GM19324 (cell line): ENCODE data around the gene CNOT2.

Source experiments
- ATAC-seq: cut with Tn5 transposase; IDR thresholded peaks from one replicate; pipeline ENCODE4 v1.9.1; 2021; ENCODE audit warnings: mild to moderate bottlenecking, moderate library complexity; ENCODE audit not compliant: unreplicated experiment, low FRiP score

Gene CNOT2

GRCh38 chr12:70402597-70402996 lies 159.4 kb downstream of the CNOT2 start:
- no peak for ATAC-seq

- no peak for ATAC-seq
Measured at GRCh38 chr12:70403826-70404225, 160.6 kb downstream of the CNOT2 start.
